Central memory CD8-positive, alpha-beta T cell (primary cell): ENCODE data around the gene SFTPA1.
"Not testable (repeated sequence)": the region's sequence is repeated elsewhere in the genome, so short reads cannot be mapped to it uniquely, and the experiment has no call there.

Experiments
- ATAC-seq: fragments of 150-1000 bp; cut with Tn5 transposase; replicated peaks from 2 replicates; pipeline ENCODE4 v1.10.0; 2022; ENCODE audit warnings: mild to moderate bottlenecking, moderate FRiP score, moderate number of reproducible peaks; ENCODE audit not compliant: poor library complexity, severe bottlenecking; ENCODE audit errors: extremely low read depth
- DNase-seq, 2 donors: peaks; one replicate each; pipeline ENCODE4 v3.0.0; 2021; ENCODE audit warnings: low spot score in 2 of 2
- H3K27ac Mint-ChIP-seq: one replicate; pipeline ENCODE4 v1.8.0; 2022; ENCODE audit warnings: low read depth, mild to moderate bottlenecking, moderate library complexity, mixed read lengths
- H3K27me3 Mint-ChIP-seq: one replicate; pipeline ENCODE4 v1.8.0; 2022; ENCODE audit warnings: mixed read lengths
- H3K36me3 Mint-ChIP-seq: one replicate; pipeline ENCODE4 v1.8.0; 2022; ENCODE audit warnings: mild to moderate bottlenecking, moderate library complexity, mixed read lengths; ENCODE audit not compliant: insufficient read depth
- H3K4me1 Mint-ChIP-seq: one replicate; pipeline ENCODE4 v1.8.0; 2022; ENCODE audit warnings: mixed read lengths
- H3K4me3 Mint-ChIP-seq: one replicate; pipeline ENCODE4 v1.8.0; 2022; ENCODE audit warnings: mild to moderate bottlenecking, moderate library complexity, mixed read lengths
- H3K9me3 Mint-ChIP-seq: one replicate; pipeline ENCODE4 v1.8.0; 2022; ENCODE audit warnings: mixed read lengths

The SFTPA1 gene

GRCh38 chr10:79627075-79627474 lies 16.3 kb downstream of the SFTPA1 start:
- Mint-ChIP-seq H3K9me3 (no peaks in the 10 kb centered on the region), H3K4me3 (no peak overlapping the region), H3K27ac (no peak overlapping the region), H3K27me3 (peaks cover 57% of the 10 kb centered on the region), H3K4me1 (no peaks in the 10 kb centered on the region), H3K36me3 (no peaks in the 10 kb centered on the region)
- DNase-seq (no peak), ATAC-seq (no peak)

GRCh38 chr10:79628083-79628482 lies 17.3 kb downstream of the SFTPA1 start:
- H3K27ac Mint-ChIP-seq: no peak overlapping the region
- no peaks in the 10 kb centered on the region for H3K9me3 Mint-ChIP-seq
- no peaks in the 10 kb centered on the region for H3K36me3 Mint-ChIP-seq
- DNase-seq (no peak), ATAC-seq (no peak)
- H3K4me3 Mint-ChIP-seq: no peak overlapping the region
- H3K27me3 Mint-ChIP-seq: peaks cover 47% of the 10 kb centered on the region
- no peaks in the 10 kb centered on the region for H3K4me1 Mint-ChIP-seq

GRCh38 chr10:79628988-79629954 lies 18.5 kb downstream of the SFTPA1 start:
- ATAC-seq (no peak), DNase-seq (no peak)
- H3K4me1 Mint-ChIP-seq: no peaks in the 10 kb centered on the region
- H3K27me3 Mint-ChIP-seq: peaks cover 37% of the 10 kb centered on the region
- H3K4me3 Mint-ChIP-seq: no peak overlapping the region
- H3K9me3 Mint-ChIP-seq: no peaks in the 10 kb centered on the region
- no peaks in the 10 kb centered on the region for H3K36me3 Mint-ChIP-seq
- H3K27ac Mint-ChIP-seq: no peak overlapping the region

GRCh38 chr10:79629955-79630327 lies 19.2 kb downstream of the SFTPA1 start:
- H3K27ac Mint-ChIP-seq: no peak overlapping the region
- H3K4me1 Mint-ChIP-seq: no peaks in the 10 kb centered on the region
- ATAC-seq (no peak), DNase-seq (no peak)
- H3K27me3 Mint-ChIP-seq: peaks cover 37% of the 10 kb centered on the region
- H3K36me3 Mint-ChIP-seq: no peaks in the 10 kb centered on the region
- H3K9me3 Mint-ChIP-seq: no peaks in the 10 kb centered on the region
- no peak overlapping the region for H3K4me3 Mint-ChIP-seq

- not testable (repeated sequence) for ATAC-seq, H3K4me3 Mint-ChIP-seq, H3K9me3 Mint-ChIP-seq, H3K4me1 Mint-ChIP-seq, H3K27ac Mint-ChIP-seq, H3K27me3 Mint-ChIP-seq, H3K36me3 Mint-ChIP-seq, DNase-seq
These were observed 26.0 kb downstream of the SFTPA1 start for GRCh38 chr10:79636654-79637199.

- Mint-ChIP-seq H3K27me3 (peaks cover 8% of the 10 kb centered on the region), H3K27ac (no peak overlapping the region), H3K36me3 (no peaks in the 10 kb centered on the region), H3K4me3 (no peak overlapping the region), H3K4me1 (no peaks in the 10 kb centered on the region), H3K9me3 (no peaks in the 10 kb centered on the region)
- no peak for ATAC-seq
- no peak for DNase-seq
These were observed 27.6 kb downstream of the SFTPA1 start for GRCh38 chr10:79638318-79638717.

GRCh38 chr10:79652695-79653094 lies 42.0 kb downstream of the SFTPA1 start:
- not testable (repeated sequence) for H3K4me1 Mint-ChIP-seq, H3K9me3 Mint-ChIP-seq, ATAC-seq, H3K36me3 Mint-ChIP-seq, H3K27me3 Mint-ChIP-seq, H3K27ac Mint-ChIP-seq, DNase-seq, H3K4me3 Mint-ChIP-seq

- H3K27me3 Mint-ChIP-seq, H3K4me1 Mint-ChIP-seq, H3K9me3 Mint-ChIP-seq, H3K27ac Mint-ChIP-seq, ATAC-seq, H3K4me3 Mint-ChIP-seq, DNase-seq, H3K36me3 Mint-ChIP-seq: not testable (repeated sequence)
These were observed 52.5 kb downstream of the SFTPA1 start for GRCh38 chr10:79663287-79663686.

- ATAC-seq, H3K4me3 Mint-ChIP-seq, DNase-seq, H3K9me3 Mint-ChIP-seq, H3K27me3 Mint-ChIP-seq, H3K36me3 Mint-ChIP-seq, H3K27ac Mint-ChIP-seq, H3K4me1 Mint-ChIP-seq: not testable (repeated sequence)
These were observed 53.9 kb downstream of the SFTPA1 start for GRCh38 chr10:79664686-79665085.
